GM08714 (cell line): ENCODE results near the gene PPFIA3.
"Not testable (repeated sequence)": the region's sequence is repeated elsewhere in the genome, so short reads cannot be mapped to it uniquely, and the experiment has no call there.

Experiments used
- H3K4me3 ChIP-seq: fragments of 200-500 bp; sonication (Bioruptor generic); 2 replicates; pipeline ENCODE4 v1.5.1; 2014; ENCODE audit warnings: mild to moderate bottlenecking, low read length, inconsistent platforms
- ZNF274 ChIP-seq: IDR thresholded peaks from 2 replicates; pipeline ENCODE4 v1.6.1; 2012; ENCODE audit warnings: mild to moderate bottlenecking, low read depth, low read length

The PPFIA3 gene

DNA sequence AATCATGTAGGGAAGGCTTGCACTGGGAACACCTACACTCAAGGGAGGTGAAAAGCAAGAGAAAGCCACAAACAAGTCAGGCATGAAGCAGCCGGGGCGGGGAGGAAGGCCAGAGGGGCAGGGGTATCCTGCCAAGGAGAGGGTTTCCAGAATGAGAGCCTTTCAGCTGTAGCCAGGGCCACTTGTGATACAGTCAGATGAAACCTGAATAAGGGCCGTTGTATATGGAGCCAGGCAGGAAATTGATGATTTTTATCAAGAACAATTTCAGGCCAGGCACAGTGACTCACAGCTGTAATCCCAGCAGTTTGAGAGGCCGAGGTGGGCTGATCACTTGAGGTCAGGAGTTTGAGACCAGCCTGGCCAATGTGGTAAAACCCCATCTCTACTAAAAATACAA lies 42.6 kb downstream of the PPFIA3 start:
- no peak for TF ChIP-seq ZNF274
- H3K4me3 ChIP-seq = no peak overlapping the region

GRCh38 chr19:49165111-49165750 lies 45.9 kb downstream of the PPFIA3 start:
- no peak overlapping the region for H3K4me3 ChIP-seq
- no peak for TF ChIP-seq ZNF274

DNA sequence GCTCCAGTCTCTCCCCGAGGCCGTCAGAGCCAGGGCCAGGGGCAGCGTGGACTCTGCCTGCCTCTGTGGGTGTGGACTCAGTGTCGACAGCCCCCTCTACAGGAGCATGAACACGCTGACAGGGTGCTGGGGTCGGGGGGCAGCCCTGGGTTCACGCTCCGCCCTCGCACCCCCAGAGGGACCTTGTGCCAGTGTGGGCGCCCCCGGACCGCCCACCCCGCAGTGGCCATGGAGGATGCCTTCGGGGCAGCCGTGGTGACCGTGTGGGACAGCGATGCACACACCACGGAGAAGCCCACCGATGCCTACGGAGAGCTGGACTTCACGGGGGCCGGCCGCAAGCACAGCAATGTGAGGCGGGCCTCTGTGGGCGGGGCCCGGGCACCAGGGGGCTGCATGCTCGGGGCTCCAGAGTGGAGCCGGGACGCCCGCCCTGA lies 46.5 kb downstream of the PPFIA3 start:
- no peak overlapping the region for H3K4me3 ChIP-seq
- no peak for TF ChIP-seq ZNF274

- no peak for TF ChIP-seq ZNF274
These were observed 48.6 kb downstream of the PPFIA3 start for GRCh38 chr19:49167857-49168409.

DNA sequence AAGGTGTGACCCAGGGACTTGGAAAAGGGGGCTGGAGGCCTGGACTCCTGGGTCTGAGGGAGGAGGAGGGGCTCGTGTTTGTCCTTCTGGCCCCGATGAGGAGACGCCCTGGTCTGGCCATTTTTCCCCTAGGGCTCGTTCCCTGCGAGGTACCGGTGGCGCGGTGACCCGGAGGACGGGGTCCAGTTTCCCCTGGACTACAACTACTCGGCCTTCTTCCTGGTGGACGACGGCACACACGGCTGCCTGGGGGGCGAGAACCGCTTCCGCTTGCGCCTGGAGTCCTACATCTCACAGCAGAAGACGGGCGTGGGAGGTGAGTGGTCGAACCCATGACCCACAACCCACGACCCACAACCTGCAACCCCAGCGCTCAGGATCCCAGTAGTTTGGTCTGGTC lies 49.1 kb downstream of the PPFIA3 start:
- TF ChIP-seq ZNF274 = no peak
- H3K4me3 ChIP-seq = no peak overlapping the region

More at GRCh38 chr19:49167857-49168409, 48.6 kb downstream of the PPFIA3 start:
- no peak overlapping the region for H3K4me3 ChIP-seq

GRCh38 chr19:49173198-49173597 lies 53.9 kb downstream of the PPFIA3 start:
- no peak for TF ChIP-seq ZNF274
- H3K4me3 ChIP-seq = no peak overlapping the region

GRCh38 chr19:49180659-49181058 lies 61.3 kb downstream of the PPFIA3 start:
- no peak overlapping the region for H3K4me3 ChIP-seq
- no peak for TF ChIP-seq ZNF274

DNA sequence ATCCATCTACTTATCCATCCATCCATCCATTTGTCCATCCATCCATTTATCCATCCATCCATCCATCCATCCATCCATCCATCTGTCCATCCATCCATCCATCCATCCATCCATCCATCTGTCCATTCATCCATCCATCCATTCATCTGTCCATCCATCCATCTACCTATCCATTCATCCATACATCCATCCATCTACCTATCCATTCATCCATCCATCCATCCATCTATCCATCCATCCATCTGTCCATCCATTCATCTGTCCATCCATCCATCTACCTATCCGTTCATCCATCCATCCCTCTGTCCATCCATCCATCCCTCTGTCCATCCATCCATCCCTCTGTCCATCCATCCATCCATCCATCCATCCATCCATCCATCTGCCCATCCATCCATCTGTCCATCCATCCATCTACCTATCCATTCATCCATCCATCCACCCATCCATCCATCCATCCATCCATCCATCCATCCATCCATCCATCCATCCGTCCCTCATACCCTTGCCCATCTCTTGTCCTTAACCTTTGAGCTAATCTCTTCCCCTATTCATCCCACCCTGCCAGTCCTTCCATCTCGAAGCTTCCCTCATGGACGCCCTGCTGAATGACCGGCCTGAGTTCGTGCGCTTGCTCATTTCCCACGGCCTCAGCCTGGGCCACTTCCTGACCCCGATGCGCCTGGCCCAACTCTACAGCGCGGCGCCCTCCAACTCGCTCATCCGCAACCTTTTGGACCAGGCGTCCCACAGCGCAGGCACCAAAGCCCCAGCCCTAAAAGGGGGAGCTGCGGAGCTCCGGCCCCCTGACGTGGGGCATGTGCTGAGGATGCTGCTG lies 62.9 kb downstream of the PPFIA3 start:
- H3K4me3 ChIP-seq = not testable (repeated sequence)

DNA sequence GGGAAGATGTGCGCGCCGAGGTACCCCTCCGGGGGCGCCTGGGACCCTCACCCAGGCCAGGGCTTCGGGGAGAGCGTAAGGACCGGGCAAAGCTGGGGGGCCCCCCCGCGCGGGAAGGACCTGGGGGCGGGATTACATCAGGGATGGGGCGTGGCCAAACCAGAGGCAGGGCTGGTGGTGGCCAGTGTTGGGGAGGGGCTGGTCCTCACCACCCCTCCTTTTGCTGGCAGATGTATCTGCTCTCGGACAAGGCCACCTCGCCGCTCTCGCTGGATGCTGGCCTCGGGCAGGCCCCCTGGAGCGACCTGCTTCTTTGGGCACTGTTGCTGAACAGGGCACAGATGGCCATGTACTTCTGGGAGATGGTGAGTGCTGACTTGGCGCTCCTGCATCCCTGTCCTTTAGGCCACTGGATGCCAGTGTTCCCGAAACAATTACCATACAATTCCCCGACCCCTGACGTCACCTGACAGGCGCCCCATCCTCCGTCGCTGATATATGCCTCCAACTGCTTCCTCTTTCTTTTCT lies 63.6 kb downstream of the PPFIA3 start:
- TF ChIP-seq ZNF274 = no peak

DNA sequence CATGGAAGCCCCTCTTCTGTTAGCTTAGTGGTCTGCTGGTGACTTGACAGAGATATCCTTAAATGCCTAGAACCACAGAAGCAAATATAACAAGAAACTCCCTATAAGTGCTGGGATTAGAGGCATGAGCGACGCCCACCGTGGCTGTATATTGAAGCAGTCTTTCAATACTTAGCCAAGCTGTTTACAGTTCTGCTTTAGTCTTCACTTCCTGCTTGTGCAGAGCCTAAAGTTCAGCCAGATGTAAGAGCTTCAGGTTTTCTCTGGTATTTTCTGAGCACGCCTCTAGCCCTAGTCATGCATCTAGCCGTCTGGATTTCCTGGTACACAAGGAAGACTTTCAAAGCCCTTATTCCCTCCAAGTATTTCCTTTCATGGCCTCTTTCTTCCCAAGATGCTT lies 66.8 kb downstream of the PPFIA3 start:
- no peak for TF ChIP-seq ZNF274
- H3K4me3 ChIP-seq = no peak overlapping the region

More for the DNA sequence above, 63.6 kb downstream of the PPFIA3 start:
- no peak overlapping the region for H3K4me3 ChIP-seq

GRCh38 chr19:49188626-49189200 lies 69.4 kb downstream of the PPFIA3 start:
- no peak overlapping the region for H3K4me3 ChIP-seq
- no peak for TF ChIP-seq ZNF274

GRCh38 chr19:49189259-49189658 lies 69.9 kb downstream of the PPFIA3 start:
- TF ChIP-seq ZNF274 = no peak
- no peak overlapping the region for H3K4me3 ChIP-seq

DNA sequence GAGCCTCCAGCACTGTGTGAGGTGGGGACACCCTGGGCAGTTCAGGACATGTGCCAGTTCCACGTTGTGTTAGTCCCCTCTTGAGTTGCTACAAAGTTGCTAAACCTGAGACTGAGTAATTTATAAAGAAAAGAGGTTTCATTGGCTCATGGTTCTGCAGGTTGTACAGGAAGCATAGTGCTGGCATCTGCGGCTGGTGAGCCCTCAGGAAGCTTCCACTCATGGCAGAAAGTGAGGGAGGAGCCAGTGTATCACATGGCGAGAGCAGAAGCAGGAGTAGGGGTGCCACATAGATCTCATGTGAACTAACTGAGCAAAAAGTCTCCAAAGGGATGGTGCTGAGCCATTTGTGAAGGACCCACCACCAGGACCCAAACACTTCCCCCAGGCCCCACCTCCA lies 71.4 kb downstream of the PPFIA3 start:
- TF ChIP-seq ZNF274 = no peak
- H3K4me3 ChIP-seq = no peak overlapping the region

GRCh38 chr19:49193822-49194394 lies 74.6 kb downstream of the PPFIA3 start:
- no peak overlapping the region for H3K4me3 ChIP-seq

More at GRCh38 chr19:49193822-49194394, 74.6 kb downstream of the PPFIA3 start:
- TF ChIP-seq ZNF274 = no peak
